Activated CD8-positive, alpha-beta memory T cell treated with anti-CD3 and anti-CD28 coated beads, Interleukin-2, amount 50 U/mL, for 1 hour (primary cell): ENCODE results near the gene PCGF5.
"Not testable (repeated sequence)": the region's sequence is repeated elsewhere in the genome, so short reads cannot be mapped to it uniquely, and the experiment has no call there.

Experiments
- DNase-seq: peaks from one replicate; pipeline ENCODE4 v3.0.0-alpha.2; 2020; ENCODE audit errors: extremely low read depth

The PCGF5 gene

DNA sequence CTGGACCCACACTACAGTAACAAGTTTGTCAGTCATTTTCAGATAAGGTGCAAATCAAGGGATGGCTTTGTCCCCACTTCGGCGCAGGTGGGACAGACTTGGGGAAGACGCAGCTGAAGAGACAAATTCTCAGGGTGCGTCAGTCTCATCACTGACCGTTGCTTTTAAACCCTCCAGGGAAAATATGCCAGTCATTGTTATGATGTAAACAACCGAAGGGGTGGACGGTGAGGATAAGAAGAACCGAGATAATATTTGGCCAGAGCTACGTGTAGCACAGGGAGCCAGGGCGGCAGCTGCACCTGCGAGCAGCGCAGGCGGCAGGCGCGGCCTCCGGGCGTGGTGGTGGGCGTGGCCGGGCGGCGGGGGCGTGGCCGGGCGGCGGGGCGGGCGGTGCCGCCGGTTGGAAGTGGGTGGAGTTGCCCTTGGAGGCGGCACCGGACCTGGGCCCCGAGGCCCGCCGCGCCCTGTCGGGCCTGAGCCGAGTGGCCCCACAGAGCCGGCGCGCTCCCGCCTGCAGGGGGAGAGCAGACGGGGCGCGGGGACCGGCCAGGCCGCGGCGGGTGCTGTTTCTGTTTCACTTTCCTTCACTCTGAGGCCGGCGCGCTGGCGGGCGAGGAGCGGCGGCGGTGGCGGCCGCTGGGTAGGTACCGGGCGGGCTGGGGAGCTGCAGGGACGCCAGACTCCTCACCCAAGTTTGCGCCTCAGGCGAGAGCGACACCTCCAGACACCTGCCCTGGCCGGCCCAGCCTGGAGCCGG, at the start of gene PCGF5:
PCGF5 (plus strand) TSS at position 470 of the 760 bp plus-strand sequence. CDS start 2,209 bp downstream, outside the sequence.
- peak; percentile 73 for DNase-seq

DNA sequence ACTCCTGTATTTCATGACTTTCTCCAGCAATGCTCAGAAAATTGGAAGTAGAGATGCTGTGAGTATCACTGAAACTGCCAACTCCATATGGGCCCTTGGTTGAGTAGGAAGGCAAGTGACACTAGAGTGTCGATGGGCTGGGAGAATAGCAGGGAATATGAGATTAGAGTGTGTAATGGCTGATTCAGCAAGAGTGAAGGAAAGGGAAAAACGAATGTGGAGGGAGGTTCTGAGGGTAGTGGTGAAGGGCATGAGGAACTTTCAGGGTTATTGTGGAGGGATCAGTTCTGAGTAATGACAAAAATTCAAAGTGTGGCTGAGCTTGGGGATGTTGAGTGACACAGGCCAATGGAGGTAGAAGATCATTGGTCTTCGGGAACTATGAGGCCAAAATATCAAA, 49.0 kb upstream of the PCGF5 start:
- DNase-seq: no peak

DNA sequence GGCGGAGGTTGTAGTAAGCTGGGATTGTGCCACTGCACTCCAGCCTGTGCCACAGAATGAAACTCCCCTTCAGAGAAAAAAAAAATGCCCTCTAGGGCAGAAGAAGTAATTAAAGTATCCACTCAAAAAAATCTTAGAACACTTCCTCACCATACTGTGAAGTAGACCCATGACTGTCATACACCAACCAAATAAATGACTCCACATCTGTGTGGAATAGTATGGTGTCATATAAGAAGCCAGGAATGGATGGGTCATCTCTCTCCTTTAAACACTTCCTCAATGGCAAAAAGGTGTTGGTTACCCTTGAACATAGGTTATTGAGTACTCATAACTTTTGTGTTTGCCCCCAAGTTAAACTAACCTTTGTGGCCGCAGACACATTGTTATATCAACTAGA, 48.1 kb upstream of the PCGF5 start:
- DNase-seq: no peak

DNA sequence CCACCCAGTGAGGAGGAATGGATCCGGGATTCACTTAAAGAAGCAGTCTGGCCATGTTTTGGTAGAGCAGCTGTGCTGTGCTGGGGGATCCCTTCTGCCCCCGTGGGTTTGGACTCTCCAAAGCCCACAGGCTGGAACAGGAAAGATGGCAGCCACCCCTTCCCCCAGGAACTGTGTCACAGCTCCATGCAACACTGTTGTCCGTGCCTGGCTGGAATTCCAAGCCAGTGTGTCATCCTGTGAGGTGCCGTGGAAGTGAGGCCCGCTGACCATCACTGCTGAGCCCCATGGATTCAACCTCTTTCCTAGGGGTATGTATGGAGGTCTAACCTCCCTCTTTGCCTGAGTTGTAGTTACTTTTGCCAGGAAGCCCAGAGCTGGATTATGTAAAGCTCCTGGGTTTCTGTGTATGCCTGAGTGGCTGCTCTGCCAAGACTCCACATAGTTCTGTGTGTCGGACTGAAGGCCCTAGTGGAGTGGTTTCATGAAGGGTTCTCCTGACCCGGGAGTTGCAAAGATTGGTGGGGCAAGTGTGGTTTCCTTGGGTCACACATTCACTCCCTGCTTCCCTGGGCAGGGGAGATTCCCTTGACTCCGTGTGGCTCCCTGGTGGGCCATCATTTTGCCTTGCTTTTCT, 35.1 kb upstream of the PCGF5 start:
- DNase-seq: no peak

DNA sequence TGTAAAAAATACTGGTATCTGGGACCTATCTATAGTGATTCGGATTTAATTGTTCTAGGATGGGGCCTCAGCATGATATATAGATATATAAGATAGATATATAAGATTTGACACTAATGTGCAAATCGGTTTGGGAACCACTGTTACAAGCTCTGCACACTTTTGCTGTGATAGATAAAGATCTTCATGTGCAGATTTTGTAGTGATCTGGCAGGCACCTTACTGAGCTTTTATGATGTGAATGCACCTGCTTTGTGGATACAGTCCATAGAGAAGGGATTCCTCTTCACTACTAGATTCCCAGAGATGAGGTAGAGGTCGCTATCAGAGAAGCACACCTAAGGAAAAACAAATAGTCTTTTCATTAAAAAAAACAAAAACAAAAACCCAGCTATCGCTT, 33.3 kb upstream of the PCGF5 start:
- no peak for DNase-seq

DNA sequence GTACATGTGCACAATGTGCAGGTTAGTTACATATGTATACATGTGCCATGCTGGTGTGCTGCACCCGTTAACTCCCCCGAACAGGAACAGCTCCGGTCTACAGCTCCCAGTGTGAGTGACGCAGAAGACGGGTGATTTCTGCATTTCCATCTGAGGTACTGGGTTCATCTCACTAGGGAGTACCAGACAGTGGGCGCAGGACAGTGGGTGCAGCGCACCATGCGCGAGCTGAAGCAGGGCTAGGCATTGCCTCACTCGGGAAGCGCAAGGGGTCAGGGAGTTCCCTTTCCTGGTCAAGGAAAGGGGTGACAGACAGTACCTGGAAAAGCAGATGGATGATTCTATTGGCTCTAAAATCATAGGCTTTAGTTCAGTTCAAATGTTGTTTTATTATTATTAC, 32.5 kb upstream of the PCGF5 start:
- DNase-seq: not testable (repeated sequence)

DNA sequence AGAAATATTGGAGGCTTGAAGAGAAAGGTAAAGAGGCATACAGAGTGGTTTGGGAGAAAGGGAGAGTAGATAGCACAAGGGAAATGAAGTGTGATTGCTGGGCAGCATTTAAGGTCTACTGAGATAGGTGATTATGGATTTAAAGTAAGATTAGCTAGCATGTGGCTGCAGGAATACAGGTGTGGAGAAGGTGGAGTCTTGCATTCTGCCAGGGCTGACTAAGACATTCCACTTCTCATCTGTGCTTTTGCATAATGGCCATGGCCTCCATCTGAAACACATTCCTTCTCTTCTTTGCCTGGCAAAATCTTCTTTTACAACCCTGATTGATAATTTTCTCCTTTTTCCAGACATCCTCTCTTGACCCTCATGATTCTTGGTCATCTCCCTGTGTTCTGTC, 31.6 kb upstream of the PCGF5 start:
- no peak for DNase-seq

DNA sequence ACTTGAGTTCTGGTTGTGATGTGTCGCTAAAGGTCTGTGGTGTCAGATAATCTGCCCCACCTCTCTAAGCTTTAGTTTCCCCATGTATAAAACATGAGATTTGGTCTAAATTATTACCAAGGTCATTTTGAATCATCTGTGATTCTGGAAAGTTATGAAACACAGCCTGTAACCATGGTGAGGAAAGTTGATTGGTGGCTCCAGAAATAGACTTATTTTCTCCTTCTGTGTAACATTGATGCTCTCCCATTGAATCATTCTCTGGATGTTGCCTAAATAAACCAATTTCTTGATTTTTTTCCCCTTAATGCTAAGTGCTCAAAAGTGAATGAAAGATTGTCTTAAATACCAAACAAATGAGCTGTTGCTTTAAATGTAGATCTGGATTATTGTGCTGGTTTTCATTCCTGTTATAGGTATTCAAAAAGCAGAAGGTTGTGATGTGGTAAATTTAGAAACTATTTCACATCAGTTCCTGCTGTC, 30.0 kb upstream of the PCGF5 start:
- no peak for DNase-seq

DNA sequence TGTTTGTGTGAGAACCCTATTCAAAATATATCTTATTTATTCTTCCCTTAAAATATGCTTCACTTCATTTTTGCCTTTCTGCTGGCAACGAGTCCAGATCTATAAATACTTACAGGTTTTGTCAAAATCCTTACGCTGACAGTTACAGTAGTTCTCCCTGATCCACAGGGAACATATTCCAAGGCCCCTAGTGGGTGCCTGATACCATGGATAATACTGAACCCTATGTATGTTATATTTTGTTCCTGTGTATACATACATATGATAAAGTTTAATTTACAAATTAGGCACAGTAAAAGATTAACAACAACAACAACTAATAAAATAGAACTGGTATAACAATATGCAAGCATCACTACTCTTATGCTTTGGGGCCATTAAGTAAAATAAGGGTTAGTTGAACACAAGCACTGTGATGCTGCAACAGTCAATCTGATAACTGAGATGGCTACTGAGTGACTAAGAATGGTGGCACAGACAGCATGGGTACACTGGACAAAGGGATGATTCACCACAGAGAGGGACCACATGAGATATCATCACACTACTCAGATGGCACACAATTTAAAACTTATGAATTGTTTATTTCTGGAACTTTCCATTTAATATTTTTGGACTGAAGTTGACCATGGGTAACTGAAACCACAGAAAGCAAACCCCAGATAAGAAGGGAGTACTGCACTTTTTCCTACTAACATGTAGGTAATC, 29.4 kb upstream of the PCGF5 start:
- no peak for DNase-seq

DNA sequence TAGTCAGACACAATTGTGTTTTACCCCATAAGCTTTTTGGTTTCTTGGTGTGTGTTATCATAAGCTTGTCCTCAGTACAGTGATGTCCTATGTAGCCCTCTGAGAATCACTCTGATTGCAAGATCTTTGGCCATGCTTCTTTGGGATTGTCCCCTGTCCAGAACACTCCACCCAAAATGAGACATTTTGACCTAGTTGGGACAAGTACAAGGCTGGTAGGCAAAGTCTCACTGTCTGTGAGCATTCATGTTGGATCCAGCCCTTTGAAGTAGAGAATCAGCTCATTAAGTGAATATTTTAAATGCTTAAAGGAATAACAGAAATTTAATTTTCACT, 28.9 kb upstream of the PCGF5 start:
- no peak for DNase-seq

DNA sequence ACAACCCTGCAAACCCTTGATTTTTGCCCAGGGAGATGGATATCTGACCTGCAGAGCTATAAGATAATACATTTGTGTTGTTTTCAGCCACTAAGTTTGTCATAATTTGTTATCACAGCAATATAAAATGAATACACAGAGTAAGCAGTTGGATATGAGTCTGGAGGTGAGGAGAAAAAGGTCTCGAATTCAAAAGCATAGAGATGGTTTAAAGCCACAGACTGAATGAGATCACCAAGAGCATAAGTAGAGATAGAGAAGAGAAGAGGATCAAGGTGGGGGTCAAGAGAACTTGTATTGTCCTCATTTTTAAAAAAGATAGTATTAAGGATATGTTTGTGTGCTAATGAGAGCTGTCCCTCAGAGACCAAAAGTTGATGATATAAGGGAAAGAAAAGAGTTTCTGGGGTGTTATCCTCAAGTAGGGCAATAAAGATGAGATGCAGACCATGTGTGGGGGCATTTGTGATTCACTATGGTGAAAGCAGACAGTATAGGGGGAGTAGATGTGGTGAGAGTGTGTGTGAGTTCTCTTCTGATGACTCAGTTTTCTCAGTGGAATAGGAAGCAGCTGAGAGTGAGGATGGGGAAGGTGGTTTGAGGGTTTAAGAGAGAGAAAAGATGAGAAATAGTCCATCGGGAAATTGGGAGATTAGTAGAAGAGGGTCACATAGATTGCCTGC, 25.8 kb upstream of the PCGF5 start:
- DNase-seq: no peak

DNA sequence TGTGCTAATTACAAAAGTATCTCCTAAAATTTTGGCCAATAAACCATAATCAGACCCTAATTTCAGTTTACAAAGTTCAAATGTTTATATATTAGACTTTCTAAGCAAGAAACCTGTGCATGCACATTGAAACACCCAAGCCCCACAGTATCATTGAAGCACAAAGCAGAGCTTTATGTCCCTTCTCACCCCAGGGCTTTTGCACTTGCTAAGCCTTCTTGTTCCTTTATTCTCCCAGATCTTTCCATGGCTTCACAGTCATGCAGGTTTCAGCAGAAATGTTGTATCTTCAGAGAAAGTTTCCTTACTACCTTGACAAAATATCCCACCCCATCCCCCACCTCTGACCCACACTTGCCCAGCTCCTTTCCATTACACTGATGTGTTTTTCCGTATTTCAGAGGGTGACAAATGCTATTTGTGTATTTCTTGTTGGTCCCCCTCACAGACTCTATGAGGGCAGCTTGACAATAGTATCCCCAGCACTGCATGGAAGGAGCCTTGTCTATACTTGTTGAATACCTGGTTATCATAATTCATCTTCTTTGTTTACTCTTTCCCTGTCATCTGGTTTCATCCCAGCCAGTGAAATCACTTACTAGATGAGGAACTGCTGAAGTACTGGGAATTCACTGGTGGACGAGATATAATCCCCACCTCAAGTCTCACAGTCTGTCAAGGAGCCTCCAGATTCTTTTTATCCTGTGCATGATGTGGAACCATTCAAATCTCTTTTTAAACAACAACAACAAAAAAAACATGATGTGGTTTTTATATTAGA, 24.0 kb upstream of the PCGF5 start:
- no peak for DNase-seq

DNA sequence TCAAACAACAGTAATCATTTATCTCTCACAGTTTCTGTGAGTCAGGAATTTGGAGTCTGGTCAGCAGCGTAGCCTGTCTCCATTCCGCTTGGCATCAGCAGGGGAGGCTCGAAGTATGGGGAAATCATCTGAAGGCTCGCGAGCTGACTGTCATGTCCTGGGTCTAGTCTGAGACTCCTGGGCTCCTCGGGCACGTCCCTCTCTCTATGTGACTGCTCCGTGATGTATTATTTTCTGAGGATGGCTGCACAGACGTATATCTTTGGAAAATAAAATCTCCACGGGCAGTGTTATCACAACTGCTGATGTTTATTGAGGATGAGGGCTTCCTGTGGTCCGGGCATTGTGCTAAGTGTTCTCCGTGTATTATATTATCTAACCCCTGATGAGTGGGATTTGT, 23.3 kb upstream of the PCGF5 start:
- no peak for DNase-seq

DNA sequence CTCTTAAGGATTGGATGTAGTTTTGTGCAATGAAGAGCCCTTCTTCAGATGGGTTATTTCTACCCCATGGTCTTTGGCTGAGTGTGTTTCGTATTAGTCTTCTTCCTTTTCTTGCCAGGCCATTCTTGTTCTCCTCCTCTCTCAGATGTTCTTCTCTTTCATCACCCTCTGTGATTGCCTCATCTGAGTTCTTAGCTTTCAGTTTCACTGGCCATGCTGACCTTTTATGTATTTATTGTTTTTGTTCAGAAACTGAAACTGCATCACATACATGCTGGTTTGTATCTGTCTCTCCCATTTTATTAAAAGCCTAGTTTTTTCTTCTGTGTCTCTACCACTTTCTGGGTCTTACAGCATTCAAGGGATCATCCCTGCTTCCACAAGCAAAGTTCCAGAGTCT, 21.7 kb upstream of the PCGF5 start:
- DNase-seq: no peak

DNA sequence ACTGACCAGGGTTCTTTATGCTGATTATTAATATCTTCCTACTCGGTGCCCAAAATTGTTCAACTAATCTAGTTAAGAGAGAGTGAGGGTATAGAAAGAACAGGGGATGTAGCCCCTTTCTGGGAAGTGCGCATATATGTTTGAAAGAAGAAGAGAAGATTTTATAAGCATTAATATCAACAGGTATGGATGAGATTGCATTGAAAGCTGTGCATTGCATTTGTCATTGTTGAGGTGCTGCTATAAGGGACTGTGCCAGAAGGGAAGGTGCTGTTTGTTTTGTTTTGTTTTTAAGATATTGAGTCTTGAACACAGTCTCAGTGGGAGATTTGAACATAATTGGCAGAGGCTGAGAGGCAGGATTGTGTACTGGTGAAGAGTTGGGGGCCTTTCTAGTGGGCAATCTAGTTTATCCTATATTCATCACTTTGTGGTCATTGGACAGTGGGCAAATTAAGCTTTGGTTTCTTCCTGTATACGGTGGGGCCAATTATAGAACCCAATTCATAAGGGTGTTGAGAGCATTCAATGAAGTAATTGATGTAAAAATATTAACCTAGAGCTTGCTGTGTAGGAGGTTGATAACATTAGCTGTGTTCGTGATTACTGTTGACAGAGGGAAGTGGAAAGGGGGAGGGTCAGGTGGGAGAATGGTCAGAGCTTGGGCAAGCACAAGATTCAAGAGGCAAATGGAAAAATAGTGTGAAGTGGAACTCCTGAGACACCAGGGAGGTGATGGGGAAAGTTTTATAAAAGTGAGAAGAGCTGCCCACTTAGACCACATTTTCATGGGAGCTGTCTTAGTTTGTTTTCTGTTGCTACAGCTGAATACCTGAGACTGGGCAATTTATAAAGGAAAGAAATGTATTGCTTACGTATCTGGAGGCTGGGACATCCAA, 19.9 kb upstream of the PCGF5 start:
- DNase-seq: no peak

DNA sequence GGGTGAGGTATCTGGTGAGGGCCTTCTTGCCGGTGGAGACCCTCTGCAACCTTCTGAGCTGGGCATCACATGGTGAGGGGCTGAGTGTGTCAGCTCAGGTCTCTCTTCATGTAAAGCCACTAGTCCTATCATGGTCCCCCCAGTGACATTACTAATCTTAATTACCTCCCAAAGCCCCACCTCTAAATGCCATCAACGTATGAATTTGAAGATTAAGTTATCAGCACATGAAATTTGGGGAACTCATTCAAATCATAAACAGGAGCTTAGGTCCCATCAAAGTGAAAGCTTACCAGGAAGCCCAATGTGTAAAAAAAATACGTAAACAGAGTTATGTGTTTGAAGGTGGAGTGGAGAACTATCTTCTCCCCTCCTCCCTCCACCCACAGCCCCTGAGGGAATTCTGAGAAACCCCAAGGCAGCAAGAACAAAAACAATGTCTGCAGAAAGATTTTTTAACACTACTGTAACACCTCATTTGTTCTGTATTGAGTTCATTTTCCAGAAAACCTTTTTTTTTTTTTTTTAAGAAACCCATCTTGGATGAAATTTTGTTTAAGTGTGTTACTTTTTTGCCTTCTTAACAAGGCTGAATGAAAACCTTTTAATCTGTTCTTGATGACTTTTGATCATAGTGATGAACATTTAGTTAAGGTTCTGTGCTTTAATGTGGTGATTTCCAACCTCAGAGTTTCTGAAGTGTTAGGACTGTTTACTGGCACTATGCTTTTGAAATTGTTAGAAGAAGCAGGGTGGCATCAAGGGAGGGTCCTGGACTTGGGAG, 19.1 kb upstream of the PCGF5 start:
- no peak for DNase-seq

DNA sequence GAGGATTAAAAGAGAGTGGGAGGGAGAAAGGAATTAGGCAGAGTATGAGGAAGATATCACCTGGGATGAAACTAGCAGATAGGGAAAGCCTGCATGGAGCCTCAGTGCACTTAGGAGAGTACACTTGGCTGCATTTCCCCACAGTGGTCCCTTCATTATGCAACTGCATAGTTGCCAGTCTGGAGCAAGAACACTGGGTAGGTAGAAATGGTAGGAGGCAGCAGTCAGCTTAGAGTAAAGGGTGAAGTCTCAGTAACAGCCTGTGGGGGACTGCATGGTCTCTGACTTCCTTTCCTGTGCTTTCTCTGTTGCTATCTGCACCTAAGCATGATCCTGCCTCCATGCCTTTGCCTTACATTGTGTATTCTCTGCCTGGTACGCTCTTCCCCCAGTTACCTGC, 14.0 kb upstream of the PCGF5 start:
- DNase-seq: no peak

DNA sequence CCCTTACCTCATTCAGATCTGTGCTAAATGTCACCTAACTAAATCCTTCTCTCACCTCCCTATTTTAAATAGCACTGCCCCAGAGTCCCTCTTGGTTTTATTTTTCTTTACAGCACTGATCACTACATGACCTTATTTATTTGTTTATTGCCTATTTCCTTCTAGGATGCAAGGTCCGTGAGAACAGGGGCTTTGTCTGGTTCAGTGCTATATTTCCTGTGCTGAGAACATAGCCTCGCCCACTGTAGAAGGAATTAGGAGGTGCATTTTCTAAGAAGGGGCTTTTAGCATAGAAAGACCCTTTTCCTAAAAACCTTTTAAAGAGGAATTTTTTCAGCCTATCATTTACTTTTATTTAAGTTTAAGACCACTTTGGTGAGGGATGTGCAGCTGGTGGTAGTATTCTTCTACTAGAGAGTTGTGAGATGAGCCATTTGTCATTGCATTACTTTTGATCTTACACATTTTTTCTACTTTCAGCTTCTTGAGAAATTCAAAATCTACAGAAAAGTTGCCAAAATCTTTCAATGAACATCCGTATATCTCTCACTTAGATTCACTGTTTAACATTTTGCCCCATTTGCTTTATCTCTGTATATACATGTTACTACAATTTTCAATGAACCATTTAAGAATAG, 13.5 kb upstream of the PCGF5 start:
- DNase-seq: no peak

DNA sequence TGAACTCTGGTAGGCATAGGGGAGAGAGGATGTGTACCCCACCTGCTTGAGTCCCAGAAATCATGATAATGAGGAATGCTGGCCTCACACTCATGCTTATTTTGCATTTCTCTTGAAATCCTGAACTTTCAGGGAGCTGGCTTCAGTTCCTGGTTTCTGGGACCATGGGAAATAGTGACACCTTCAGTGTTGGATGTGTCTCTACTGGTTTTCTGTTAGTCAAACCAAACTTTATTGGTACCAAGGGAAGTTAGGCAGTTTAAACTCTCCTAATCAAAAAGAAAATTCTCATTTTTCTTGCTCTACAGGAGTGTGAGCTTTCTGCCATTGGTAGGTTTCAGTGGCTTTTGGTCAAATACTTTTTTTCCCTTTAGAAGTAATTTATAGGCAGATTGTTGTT, 11.8 kb upstream of the PCGF5 start:
- DNase-seq: no peak
